GM21529 (cell line): ENCODE results near the gene FIS1.

Source experiments
- ATAC-seq: cut with Tn5 transposase; IDR thresholded peaks from one replicate; pipeline ENCODE4 v1.9.1; 2021; ENCODE audit not compliant: unreplicated experiment

FIS1 gene

GRCh38 chr7:101235050-101235449 lies 9.8 kb downstream of the FIS1 start:
- ATAC-seq: no peak

- no peak for ATAC-seq
Measured at GRCh38 chr7:101234636-101235035, 10.2 kb downstream of the FIS1 start.

- ATAC-seq: no peak
Measured at GRCh38 chr7:101233907-101234547, 10.9 kb downstream of the FIS1 start.

GRCh38 chr7:101232141-101232850 lies 12.6 kb downstream of the FIS1 start:
- ATAC-seq: no peak

GRCh38 chr7:101231644-101232043 lies 13.2 kb downstream of the FIS1 start:
- no peak for ATAC-seq

- no peak for ATAC-seq
Measured at GRCh38 chr7:101226721-101227120, 18.2 kb downstream of the FIS1 start.

GRCh38 chr7:101225650-101226049 lies 19.2 kb downstream of the FIS1 start:
- ATAC-seq: no peak

- ATAC-seq: no peak
Measured at GRCh38 chr7:101223528-101223927, 21.4 kb downstream of the FIS1 start.

GRCh38 chr7:101222275-101222830 lies 22.5 kb downstream of the FIS1 start:
- no peak for ATAC-seq

GRCh38 chr7:101220295-101220694 lies 24.6 kb downstream of the FIS1 start:
- no peak for ATAC-seq

- peak; percentile 5 for ATAC-seq
Measured at GRCh38 chr7:101218236-101219125, 26.4 kb downstream of the FIS1 start.

GRCh38 chr7:101217388-101218235 lies 27.3 kb downstream of the FIS1 start, which contains the start of the genes PLOD3 and ZNHIT1:
TSS of gene PLOD3 (minus strand) at chr7:101217581. CDS start at chr7:101217274, 307 bp downstream.
TSS of gene ZNHIT1 (plus strand) at chr7:101218165. CDS start at chr7:101218196, 31 bp downstream.
- peak; percentile 67 for ATAC-seq

- ATAC-seq: peak; percentile 18
Measured at GRCh38 chr7:101216860-101217387, 28.0 kb downstream of the FIS1 start.

GRCh38 chr7:101216001-101216859 lies 28.7 kb downstream of the FIS1 start:
- ATAC-seq: no peak

GRCh38 chr7:101212014-101212413 lies 32.9 kb downstream of the FIS1 start:
- no peak for ATAC-seq

- ATAC-seq: no peak
Measured at GRCh38 chr7:101211501-101211900, 33.4 kb downstream of the FIS1 start.

- ATAC-seq: no peak
Measured at GRCh38 chr7:101210143-101210542, 34.7 kb downstream of the FIS1 start.

- ATAC-seq: no peak
Measured at GRCh38 chr7:101208794-101209193, 36.1 kb downstream of the FIS1 start.

- ATAC-seq: no peak
Measured at GRCh38 chr7:101207459-101207858, 37.4 kb downstream of the FIS1 start.
